ENCODE results near the gene NUP85. TPM values are rescaled to one million over a fixed set of nuclear protein-coding genes. Genes with fewer than 3 reads are reported as not detected.
A peak's percentile ranks its signal among the peaks of the same experiment; 100 is the strongest.

Gene NUP85
- polyA plus RNA-seq, 2 of the 4 experiments (the other 2 are of a cell fraction): 83.4 to 110 TPM

DNA sequence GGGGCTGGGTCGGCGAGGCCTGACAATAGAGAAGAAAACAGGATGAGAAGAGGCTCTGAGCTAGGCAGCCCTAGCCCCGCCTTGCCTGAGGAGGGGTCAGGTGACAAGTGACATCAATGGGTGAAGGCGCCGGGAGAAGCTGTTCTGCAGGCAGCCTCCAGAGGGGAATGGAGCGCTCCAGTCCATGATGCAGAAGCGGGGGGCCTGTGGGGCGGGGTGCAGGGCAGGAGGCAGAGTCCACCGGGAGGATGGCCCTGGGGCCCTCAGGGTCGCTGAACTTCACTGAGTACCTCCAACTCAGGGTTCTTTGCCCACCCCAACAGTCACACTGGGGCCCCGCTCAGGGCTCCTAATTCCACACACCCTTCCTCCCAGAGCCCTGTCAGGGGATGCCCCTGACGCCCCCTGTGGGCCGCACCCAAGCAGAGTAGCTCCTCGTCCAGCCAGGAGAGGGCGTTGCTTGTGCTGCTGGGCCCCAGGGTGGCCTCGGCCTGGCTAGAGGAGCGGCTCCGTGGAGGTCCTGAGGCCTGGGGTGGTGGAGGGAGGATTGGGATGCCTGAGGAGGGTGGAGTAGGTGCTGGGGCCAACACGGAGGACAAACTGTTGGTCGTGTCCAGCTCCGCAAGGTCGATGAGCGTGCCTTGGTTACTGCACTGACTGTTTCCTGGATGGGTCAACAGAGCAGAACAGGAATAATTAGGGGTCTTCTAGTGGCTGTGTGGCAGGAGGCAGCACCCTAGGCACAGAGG lies 35.1 kb downstream of the NUP85 start:
- no peaks in the 10 kb centered on the region for H3K9me3 ChIP-seq
- TF ChIP-seq TFCP2L1 (CRISPR knock-in tag; IDR thresholded peaks at IDR 0.05): no peak
- TF ChIP-seq HOXB13 (CRISPR knock-in tag; IDR thresholded peaks at IDR 0.05; ENCODE audit: low read depth): no peak
- no peak for TF ChIP-seq ZFP36 (IDR thresholded peaks at IDR 0.05; ENCODE audit: borderline replicate concordance, partially characterized antibody)
- TF ChIP-seq, protein P1, sequence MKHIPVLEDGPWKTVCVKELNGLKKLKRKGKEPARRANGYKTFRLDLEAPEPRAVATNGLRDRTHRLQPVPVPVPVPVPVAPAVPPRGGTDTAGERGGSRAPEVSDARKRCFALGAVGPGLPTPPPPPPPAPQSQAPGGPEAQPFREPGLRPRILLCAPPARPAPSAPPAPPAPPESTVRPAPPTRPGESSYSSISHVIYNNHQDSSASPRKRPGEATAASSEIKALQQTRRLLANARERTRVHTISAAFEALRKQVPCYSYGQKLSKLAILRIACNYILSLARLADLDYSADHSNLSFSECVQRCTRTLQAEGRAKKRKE (CRISPR knock-in tag; IDR thresholded peaks at IDR 0.05; ENCODE audit: low read depth): no peak
- no peak for TF ChIP-seq EHF (CRISPR knock-in tag; IDR thresholded peaks at IDR 0.05)
- TF ChIP-seq TP53 (CRISPR knock-in tag; IDR thresholded peaks at IDR 0.05): no peak
- TF ChIP-seq PHF8 (IDR thresholded peaks at IDR 0.05; ENCODE audit: borderline replicate concordance, low read depth): no peak
- TF ChIP-seq, protein P2, sequence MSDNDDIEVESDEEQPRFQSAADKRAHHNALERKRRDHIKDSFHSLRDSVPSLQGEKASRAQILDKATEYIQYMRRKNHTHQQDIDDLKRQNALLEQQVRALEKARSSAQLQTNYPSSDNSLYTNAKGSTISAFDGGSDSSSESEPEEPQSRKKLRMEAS (IDR thresholded peaks at IDR 0.05): no peak
- TF ChIP-seq FOXS1 (CRISPR knock-in tag; IDR thresholded peaks at IDR 0.05): 0 out of 2 replicates have a peak, but pooled peaks have one; percentile 27
- TF ChIP-seq JUN (IDR thresholded peaks at IDR 0.05): no peak
- TF ChIP-seq, protein P3, sequence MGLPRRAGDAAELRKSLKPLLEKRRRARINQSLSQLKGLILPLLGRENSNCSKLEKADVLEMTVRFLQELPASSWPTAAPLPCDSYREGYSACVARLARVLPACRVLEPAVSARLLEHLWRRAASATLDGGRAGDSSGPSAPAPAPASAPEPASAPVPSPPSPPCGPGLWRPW (IDR thresholded peaks at IDR 0.05): no peak
- no peak for TF ChIP-seq ZSCAN20 (CRISPR knock-in tag; IDR thresholded peaks at IDR 0.05)
- TF ChIP-seq HEYL (CRISPR knock-in tag; IDR thresholded peaks at IDR 0.05): no peak
- TF ChIP-seq KDM5A (IDR thresholded peaks at IDR 0.05): no peak
- TF ChIP-seq CEBPB (IDR thresholded peaks at IDR 0.05): no peak
- no peak for TF ChIP-seq BHLHE40 (IDR thresholded peaks at IDR 0.05; ENCODE audit: low read depth, low read length)
- TF ChIP-seq HDAC2 (IDR thresholded peaks at IDR 0.05): no peak
- TF ChIP-seq, protein P4, sequence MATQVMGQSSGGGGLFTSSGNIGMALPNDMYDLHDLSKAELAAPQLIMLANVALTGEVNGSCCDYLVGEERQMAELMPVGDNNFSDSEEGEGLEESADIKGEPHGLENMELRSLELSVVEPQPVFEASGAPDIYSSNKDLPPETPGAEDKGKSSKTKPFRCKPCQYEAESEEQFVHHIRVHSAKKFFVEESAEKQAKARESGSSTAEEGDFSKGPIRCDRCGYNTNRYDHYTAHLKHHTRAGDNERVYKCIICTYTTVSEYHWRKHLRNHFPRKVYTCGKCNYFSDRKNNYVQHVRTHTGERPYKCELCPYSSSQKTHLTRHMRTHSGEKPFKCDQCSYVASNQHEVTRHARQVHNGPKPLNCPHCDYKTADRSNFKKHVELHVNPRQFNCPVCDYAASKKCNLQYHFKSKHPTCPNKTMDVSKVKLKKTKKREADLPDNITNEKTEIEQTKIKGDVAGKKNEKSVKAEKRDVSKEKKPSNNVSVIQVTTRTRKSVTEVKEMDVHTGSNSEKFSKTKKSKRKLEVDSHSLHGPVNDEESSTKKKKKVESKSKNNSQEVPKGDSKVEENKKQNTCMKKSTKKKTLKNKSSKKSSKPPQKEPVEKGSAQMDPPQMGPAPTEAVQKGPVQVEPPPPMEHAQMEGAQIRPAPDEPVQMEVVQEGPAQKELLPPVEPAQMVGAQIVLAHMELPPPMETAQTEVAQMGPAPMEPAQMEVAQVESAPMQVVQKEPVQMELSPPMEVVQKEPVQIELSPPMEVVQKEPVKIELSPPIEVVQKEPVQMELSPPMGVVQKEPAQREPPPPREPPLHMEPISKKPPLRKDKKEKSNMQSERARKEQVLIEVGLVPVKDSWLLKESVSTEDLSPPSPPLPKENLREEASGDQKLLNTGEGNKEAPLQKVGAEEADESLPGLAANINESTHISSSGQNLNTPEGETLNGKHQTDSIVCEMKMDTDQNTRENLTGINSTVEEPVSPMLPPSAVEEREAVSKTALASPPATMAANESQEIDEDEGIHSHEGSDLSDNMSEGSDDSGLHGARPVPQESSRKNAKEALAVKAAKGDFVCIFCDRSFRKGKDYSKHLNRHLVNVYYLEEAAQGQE (IDR thresholded peaks at IDR 0.05): no peak
- TF ChIP-seq, protein P5, sequence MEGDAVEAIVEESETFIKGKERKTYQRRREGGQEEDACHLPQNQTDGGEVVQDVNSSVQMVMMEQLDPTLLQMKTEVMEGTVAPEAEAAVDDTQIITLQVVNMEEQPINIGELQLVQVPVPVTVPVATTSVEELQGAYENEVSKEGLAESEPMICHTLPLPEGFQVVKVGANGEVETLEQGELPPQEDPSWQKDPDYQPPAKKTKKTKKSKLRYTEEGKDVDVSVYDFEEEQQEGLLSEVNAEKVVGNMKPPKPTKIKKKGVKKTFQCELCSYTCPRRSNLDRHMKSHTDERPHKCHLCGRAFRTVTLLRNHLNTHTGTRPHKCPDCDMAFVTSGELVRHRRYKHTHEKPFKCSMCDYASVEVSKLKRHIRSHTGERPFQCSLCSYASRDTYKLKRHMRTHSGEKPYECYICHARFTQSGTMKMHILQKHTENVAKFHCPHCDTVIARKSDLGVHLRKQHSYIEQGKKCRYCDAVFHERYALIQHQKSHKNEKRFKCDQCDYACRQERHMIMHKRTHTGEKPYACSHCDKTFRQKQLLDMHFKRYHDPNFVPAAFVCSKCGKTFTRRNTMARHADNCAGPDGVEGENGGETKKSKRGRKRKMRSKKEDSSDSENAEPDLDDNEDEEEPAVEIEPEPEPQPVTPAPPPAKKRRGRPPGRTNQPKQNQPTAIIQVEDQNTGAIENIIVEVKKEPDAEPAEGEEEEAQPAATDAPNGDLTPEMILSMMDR (IDR thresholded peaks at IDR 0.05): peak; percentile 82
- no peak for TF ChIP-seq RNF2 (IDR thresholded peaks at IDR 0.05; ENCODE audit: borderline replicate concordance, low read depth)
- no peak for TF ChIP-seq FOSB (CRISPR knock-in tag; IDR thresholded peaks at IDR 0.05)
- TF ChIP-seq, protein P6, sequence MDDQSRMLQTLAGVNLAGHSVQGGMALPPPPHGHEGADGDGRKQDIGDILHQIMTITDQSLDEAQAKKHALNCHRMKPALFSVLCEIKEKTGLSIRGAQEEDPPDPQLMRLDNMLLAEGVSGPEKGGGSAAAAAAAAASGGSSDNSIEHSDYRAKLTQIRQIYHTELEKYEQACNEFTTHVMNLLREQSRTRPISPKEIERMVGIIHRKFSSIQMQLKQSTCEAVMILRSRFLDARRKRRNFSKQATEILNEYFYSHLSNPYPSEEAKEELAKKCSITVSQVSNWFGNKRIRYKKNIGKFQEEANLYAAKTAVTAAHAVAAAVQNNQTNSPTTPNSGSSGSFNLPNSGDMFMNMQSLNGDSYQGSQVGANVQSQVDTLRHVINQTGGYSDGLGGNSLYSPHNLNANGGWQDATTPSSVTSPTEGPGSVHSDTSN (IDR thresholded peaks at IDR 0.05): no peak
- TF ChIP-seq SMC3 (IDR thresholded peaks at IDR 0.05): peak; percentile 57
- TF ChIP-seq, protein P7, sequence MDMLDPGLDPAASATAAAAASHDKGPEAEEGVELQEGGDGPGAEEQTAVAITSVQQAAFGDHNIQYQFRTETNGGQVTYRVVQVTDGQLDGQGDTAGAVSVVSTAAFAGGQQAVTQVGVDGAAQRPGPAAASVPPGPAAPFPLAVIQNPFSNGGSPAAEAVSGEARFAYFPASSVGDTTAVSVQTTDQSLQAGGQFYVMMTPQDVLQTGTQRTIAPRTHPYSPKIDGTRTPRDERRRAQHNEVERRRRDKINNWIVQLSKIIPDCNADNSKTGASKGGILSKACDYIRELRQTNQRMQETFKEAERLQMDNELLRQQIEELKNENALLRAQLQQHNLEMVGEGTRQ (IDR thresholded peaks at IDR 0.05): peak; percentile 32; the same call in 1 of the 2 replicates
- no peak for TF ChIP-seq ESRRA (IDR thresholded peaks at IDR 0.05; ENCODE audit: borderline replicate concordance, low read length)
- no peak for TF ChIP-seq CBX8 (IDR thresholded peaks at IDR 0.05)
- TF ChIP-seq RARB (CRISPR knock-in tag; IDR thresholded peaks at IDR 0.05): no peak
- TF ChIP-seq RAD21 (conservative IDR thresholded peaks at IDR 0.05 in 1 of 2, IDR thresholded peaks at IDR 0.05 in 1 of 2): peak; percentile 41 to 49
- TF ChIP-seq, protein P8, sequence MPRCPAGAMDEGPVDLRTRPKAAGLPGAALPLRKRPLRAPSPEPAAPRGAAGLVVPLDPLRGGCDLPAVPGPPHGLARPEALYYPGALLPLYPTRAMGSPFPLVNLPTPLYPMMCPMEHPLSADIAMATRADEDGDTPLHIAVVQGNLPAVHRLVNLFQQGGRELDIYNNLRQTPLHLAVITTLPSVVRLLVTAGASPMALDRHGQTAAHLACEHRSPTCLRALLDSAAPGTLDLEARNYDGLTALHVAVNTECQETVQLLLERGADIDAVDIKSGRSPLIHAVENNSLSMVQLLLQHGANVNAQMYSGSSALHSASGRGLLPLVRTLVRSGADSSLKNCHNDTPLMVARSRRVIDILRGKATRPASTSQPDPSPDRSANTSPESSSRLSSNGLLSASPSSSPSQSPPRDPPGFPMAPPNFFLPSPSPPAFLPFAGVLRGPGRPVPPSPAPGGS (IDR thresholded peaks at IDR 0.05): no peak
- TF ChIP-seq CBX2 (IDR thresholded peaks at IDR 0.05; ENCODE audit: borderline replicate concordance, low read depth): no peak
- no peak for TF ChIP-seq POLR2A (IDR thresholded peaks at IDR 0.05; ENCODE audit: low read length)
- 0 out of 6 replicates have a peak overlapping the region, but pooled peaks of 1 of the 2 experiments have one; percentile 14 for H3K27ac ChIP-seq
- 0 out of 3 replicates have a peak, but pooled peaks cover 6% of the 10 kb centered on the region for H3K4me1 ChIP-seq
- FAIRE-seq (no peak), ATAC-seq (peak; percentile 49 to 79), DNase-seq (ENCODE audit: low read depth in 1 of 2, low spot score in 1 of 2) (peak; percentile 77 to 81)
- ChIA-PET POLR2A (interaction anchor here (1.1 to 2.0 kb wide), 3 partner anchors 9 to 30 kb away, joined by 3 to 13 read pairs (median 7); partner anchors contain the start of genes GGA3, MIF4GD and MRPS7), CTCF (interaction anchor here (0.5 to 9.8 kb wide), 30 partner anchors 8 to 376 kb away, joined by 3 to 223 read pairs (median 6); partner anchors contain the start of genes ARMC7, GGA3, MIF4GD and MRPS7)
- 64% methylated on average over 22 of the region's 23 CpGs for WGBS (ENCODE audit: missing lambda C conversion rate)
- no peak overlapping the region for H3K4me3 ChIP-seq
- H3K4me2 ChIP-seq: no peak overlapping the region

All from A549 (cell line).